GM12864 (cell line): ENCODE measurements around the gene NCOA5.

Experiments used
- DNase-seq: peaks from one replicate; pipeline ENCODE4 v3.0.0-alpha.2; 2011; ENCODE audit warnings: low read depth
- H3K4me3 ChIP-seq: 2 replicates; pipeline ENCODE4 v1.5.1; 2011; ENCODE audit warnings: mild to moderate bottlenecking, low read depth, low read length, control low read depth
- CTCF ChIP-seq: IDR thresholded peaks from 2 replicates; pipeline ENCODE4 v1.5.1; 2011; ENCODE audit warnings: low read depth, mild to moderate bottlenecking, moderate library complexity, low read length, control low read depth, inconsistent platforms; ENCODE audit errors: missing control alignments

Gene NCOA5

GRCh38 chr20:46112430-46113112 is 22.8 kb upstream of the NCOA5 start:
- H3K4me3 ChIP-seq, result no peak overlapping the region
- DNase-seq, result no peak
- no peak for TF ChIP-seq CTCF

- TF ChIP-seq CTCF, result no peak
- no peak for DNase-seq
- H3K4me3 ChIP-seq, result no peak overlapping the region
Measured at GRCh38 chr20:46111836-46112212, 22.1 kb upstream of the NCOA5 start.

GRCh38 chr20:46111028-46111835 is 21.5 kb upstream of the NCOA5 start:
- no peak overlapping the region for H3K4me3 ChIP-seq
- TF ChIP-seq CTCF, result no peak
- peak; percentile 85 for DNase-seq

GRCh38 chr20:46108976-46109375 is 19.2 kb upstream of the NCOA5 start:
- DNase-seq, result no peak
- no peak overlapping the region; the same call in 1 of the 2 replicates for H3K4me3 ChIP-seq
- TF ChIP-seq CTCF, result no peak

- H3K4me3 ChIP-seq, result no peak overlapping the region; the same call in 1 of the 2 replicates
- DNase-seq, result peak; percentile 94
- TF ChIP-seq CTCF, result no peak
Measured at GRCh38 chr20:46108435-46108841, 18.7 kb upstream of the NCOA5 start.

- DNase-seq, result no peak
- no peak overlapping the region for H3K4me3 ChIP-seq
- TF ChIP-seq CTCF, result no peak
Measured at GRCh38 chr20:46107061-46107460, 17.3 kb upstream of the NCOA5 start.
